ENCODE measurements around the gene NUDT1.
"Not testable (repeated sequence)": the region's sequence is repeated elsewhere in the genome, so short reads cannot be mapped to it uniquely, and the experiment has no call there.

The NUDT1 gene

GRCh38 chr7:2261611-2262010 lies 19.6 kb downstream of the NUDT1 start:
- no peak overlapping the region for H3K4me2 ChIP-seq
- H3K9ac ChIP-seq = no peak overlapping the region
- H4K20me1 ChIP-seq (ENCODE audit: insufficient read depth) = no peaks in the 10 kb centered on the region
- H3K36me3 ChIP-seq (ENCODE audit: insufficient read depth) = no peaks in the 10 kb centered on the region
- H3K27ac ChIP-seq = no peak overlapping the region
- H3K79me2 ChIP-seq (ENCODE audit: insufficient read depth, low read depth) = no peaks in the 10 kb centered on the region
- no peak overlapping the region for H3K4me3 ChIP-seq (IDR thresholded peaks at IDR 0.05; ENCODE audit: insufficient read depth, low read depth, low read length)
- no peak overlapping the region for H2AFZ ChIP-seq (ENCODE audit: low read depth)
- no peak for TF ChIP-seq CTCF (conservative IDR thresholded peaks at IDR 0.05; ENCODE audit: low read depth, low read length)
- no peaks in the 10 kb centered on the region for H3K4me1 ChIP-seq (ENCODE audit: low read depth, poor library complexity, severe bottlenecking)
- no peaks in the 10 kb centered on the region for H3K27me3 ChIP-seq (ENCODE audit: insufficient read depth, low read depth)

GRCh38 chr7:2263176-2263575 lies 21.1 kb downstream of the NUDT1 start:
- no peak overlapping the region for H2AFZ ChIP-seq (ENCODE audit: low read depth)
- no peak overlapping the region for H3K9ac ChIP-seq
- no peaks in the 10 kb centered on the region for H3K36me3 ChIP-seq (ENCODE audit: insufficient read depth)
- H3K27me3 ChIP-seq (ENCODE audit: insufficient read depth, low read depth) = no peaks in the 10 kb centered on the region
- H3K4me2 ChIP-seq = no peak overlapping the region
- no peak overlapping the region for H3K27ac ChIP-seq
- H3K4me3 ChIP-seq (IDR thresholded peaks at IDR 0.05; ENCODE audit: insufficient read depth, low read depth, low read length) = no peak overlapping the region
- H3K4me1 ChIP-seq (ENCODE audit: low read depth, poor library complexity, severe bottlenecking) = no peaks in the 10 kb centered on the region
- H3K79me2 ChIP-seq (ENCODE audit: insufficient read depth, low read depth) = no peaks in the 10 kb centered on the region
- H4K20me1 ChIP-seq (ENCODE audit: insufficient read depth) = no peaks in the 10 kb centered on the region; the same call in 1 of the 2 replicates
- no peak for TF ChIP-seq CTCF (conservative IDR thresholded peaks at IDR 0.05; ENCODE audit: low read depth, low read length)

- no peaks in the 10 kb centered on the region; the same call in 1 of the 2 replicates for H4K20me1 ChIP-seq (ENCODE audit: insufficient read depth)
- H3K4me2 ChIP-seq = no peak overlapping the region
- H3K27me3 ChIP-seq (ENCODE audit: insufficient read depth, low read depth) = no peaks in the 10 kb centered on the region
- no peak overlapping the region for H3K9ac ChIP-seq
- no peak overlapping the region for H2AFZ ChIP-seq (ENCODE audit: low read depth)
- no peak overlapping the region for H3K4me3 ChIP-seq (IDR thresholded peaks at IDR 0.05; ENCODE audit: insufficient read depth, low read depth, low read length)
- H3K27ac ChIP-seq = no peak overlapping the region
- H3K79me2 ChIP-seq (ENCODE audit: insufficient read depth, low read depth) = no peaks in the 10 kb centered on the region
- no peaks in the 10 kb centered on the region for H3K4me1 ChIP-seq (ENCODE audit: low read depth, poor library complexity, severe bottlenecking)
- H3K36me3 ChIP-seq (ENCODE audit: insufficient read depth) = no peaks in the 10 kb centered on the region
- TF ChIP-seq CTCF (conservative IDR thresholded peaks at IDR 0.05; ENCODE audit: low read depth, low read length) = no peak
Measured at GRCh38 chr7:2264158-2264557, 22.1 kb downstream of the NUDT1 start.

- H3K27ac ChIP-seq = no peak overlapping the region
- TF ChIP-seq CTCF (conservative IDR thresholded peaks at IDR 0.05; ENCODE audit: low read depth, low read length) = no peak
- H3K79me2 ChIP-seq (ENCODE audit: insufficient read depth, low read depth) = no peaks in the 10 kb centered on the region
- H3K27me3 ChIP-seq (ENCODE audit: insufficient read depth, low read depth) = no peaks in the 10 kb centered on the region
- no peaks in the 10 kb centered on the region for H3K36me3 ChIP-seq (ENCODE audit: insufficient read depth)
- H2AFZ ChIP-seq (ENCODE audit: low read depth) = no peak overlapping the region
- H4K20me1 ChIP-seq (ENCODE audit: insufficient read depth) = no peaks in the 10 kb centered on the region; the same call in 1 of the 2 replicates
- H3K9ac ChIP-seq = no peak overlapping the region
- no peaks in the 10 kb centered on the region for H3K4me1 ChIP-seq (ENCODE audit: low read depth, poor library complexity, severe bottlenecking)
- H3K4me2 ChIP-seq = no peak overlapping the region
- no peak overlapping the region for H3K4me3 ChIP-seq (IDR thresholded peaks at IDR 0.05; ENCODE audit: insufficient read depth, low read depth, low read length)
Measured at GRCh38 chr7:2266911-2267310, 24.9 kb downstream of the NUDT1 start.

- H3K79me2 ChIP-seq (ENCODE audit: insufficient read depth, low read depth); H3K4me1 ChIP-seq (ENCODE audit: low read depth, poor library complexity, severe bottlenecking); H3K4me3 ChIP-seq (IDR thresholded peaks at IDR 0.05; ENCODE audit: insufficient read depth, low read depth, low read length); H3K36me3 ChIP-seq (ENCODE audit: insufficient read depth); H4K20me1 ChIP-seq (ENCODE audit: insufficient read depth); H2AFZ ChIP-seq (ENCODE audit: low read depth); H3K27me3 ChIP-seq (ENCODE audit: insufficient read depth, low read depth); H3K4me2 ChIP-seq; H3K9ac ChIP-seq; H3K27ac ChIP-seq: not testable (repeated sequence)
Measured at GRCh38 chr7:2269089-2269990, 27.3 kb downstream of the NUDT1 start.
